ENCODE results near the gene ARGFX. TPM values are rescaled to one million over a fixed set of nuclear protein-coding genes. Genes with fewer than 3 reads are reported as not detected.

ARGFX gene
- total and polyA plus RNA-seq, 2 experiments from 2014 or later: not detected

- ATAC-seq: no peak
- no peaks in the 10 kb centered on the region for H3F3A ChIP-seq (replicated peaks; ENCODE audit: low read depth)
- no peaks in the 10 kb centered on the region for H3K9me2 ChIP-seq (ENCODE audit: insufficient read depth)
- TF ChIP-seq CREB1 (CRISPR knock-in tag; IDR thresholded peaks at IDR 0.05; ENCODE audit: low read depth) (no peak), STAT1 (IDR thresholded peaks at IDR 0.05; ENCODE audit: unreplicated experiment) (no peak), ZNF331 (CRISPR knock-in tag; IDR thresholded peaks at IDR 0.05; ENCODE audit: low read depth) (no peak), POLR2AphosphoS5 (IDR thresholded peaks at IDR 0.05; ENCODE audit: low read depth) (no peak), EZH2 (IDR thresholded peaks at IDR 0.05; ENCODE audit: low read depth, unreplicated experiment) (no peak), EZH2phosphoT487 (IDR thresholded peaks at IDR 0.05; ENCODE audit: unreplicated experiment) (no peak), ZNF114 (CRISPR knock-in tag; IDR thresholded peaks at IDR 0.05) (no peak), ZNF462 (CRISPR knock-in tag; IDR thresholded peaks at IDR 0.05) (no peak), NANOG (IDR thresholded peaks at IDR 0.05; ENCODE audit: borderline replicate concordance) (no peak), CTCF (conservative IDR thresholded peaks at IDR 0.05; ENCODE audit: low read depth in 2 of 2) (no peak), JUNB (IDR thresholded peaks at IDR 0.05; ENCODE audit: unreplicated experiment) (no peak), ETS1 (IDR thresholded peaks at IDR 0.05) (no peak)
- no peak for DNase-seq (ENCODE audit: low spot score)
- H3K4me1 ChIP-seq (ENCODE audit: insufficient read depth): peaks cover 5% of the 10 kb centered on the region
- peaks cover 7% of the 10 kb centered on the region for H3K4me1 Mint-ChIP-seq
- no peak overlapping the region for H3K27ac Mint-ChIP-seq
- no peak overlapping the region for H2AFZ ChIP-seq
- no peak overlapping the region for H3K27ac ChIP-seq (ENCODE audit: low read depth)
- no peak overlapping the region for H3K4me3 ChIP-seq
- H3K4me3 Mint-ChIP-seq: no peak overlapping the region
- H3K36me3 ChIP-seq (ENCODE audit: insufficient read depth): peaks cover 28% of the 10 kb centered on the region; the same call in 1 of the 2 replicates
- H4K20me1 ChIP-seq (replicated peaks; ENCODE audit: insufficient read depth): peaks cover 4% of the 10 kb centered on the region; the same call in 1 of the 2 replicates
- H3K27me3 Mint-ChIP-seq (ENCODE audit: insufficient read depth, low read depth, poor library complexity): peaks cover 7% of the 10 kb centered on the region
- peaks cover 45% of the 10 kb centered on the region for H3K79me2 ChIP-seq (replicated peaks; ENCODE audit: insufficient read depth)
- no peaks in the 10 kb centered on the region for H3K27me3 ChIP-seq (ENCODE audit: insufficient read depth)
- H3K36me3 Mint-ChIP-seq (ENCODE audit: low read depth): peaks cover 61% of the 10 kb centered on the region
- no peaks in the 10 kb centered on the region; the same call in 2 of the 3 replicates for H3K9me3 Mint-ChIP-seq
- H3K4me2 ChIP-seq: no peak overlapping the region
Observed at GRCh38 chr3:121542924-121543323, 24.8 kb upstream of the ARGFX start.
